Natural killer cell (primary cell): Measurements from ENCODE around the gene KCTD16. TPM values are rescaled to one million over a fixed set of nuclear protein-coding genes. Genes with fewer than 3 reads are reported as not detected.

Source experiments
- ATAC-seq, 3 donors: fragments of 150-1000 bp in 2 of 3; fragments of 200-7000 bp in 1 of 3; cut with Tn5 transposase; 1 replicate in 1 of 3; 2 replicates in 2 of 3; pipeline ENCODE4 v1.10.0; 2021; ENCODE audit warnings: mild to moderate bottlenecking in 2 of 3, moderate library complexity in 2 of 3
- DNase-seq, 2 donors: peaks; one replicate each; pipeline versions ENCODE4 v3.0.0 to v3.0.0-alpha.2; 2013 to 2021; ENCODE audit warnings: mixed read lengths in 1 of 2
- H3K27ac ChIP-seq: one replicate; pipeline ENCODE4 v1.5.1; 2013; ENCODE audit warnings: mild to moderate bottlenecking, low read length
- H3K27me3 ChIP-seq: one replicate; pipeline ENCODE4 v1.6.1; 2013; ENCODE audit warnings: low read length; ENCODE audit not compliant: control insufficient read depth, insufficient read depth
- H3K36me3 ChIP-seq: one replicate; pipeline ENCODE4 v1.6.1; 2013; ENCODE audit warnings: low read length; ENCODE audit not compliant: control insufficient read depth, insufficient read depth
- H3K4me1 ChIP-seq: one replicate; pipeline ENCODE4 v1.6.1; 2013; ENCODE audit warnings: low read length; ENCODE audit not compliant: control insufficient read depth, insufficient read depth
- H3K4me3 ChIP-seq: one replicate; pipeline ENCODE4 v1.5.1; 2013; ENCODE audit warnings: low read length
- H3K9me3 ChIP-seq: one replicate; pipeline ENCODE4 v1.6.1; 2013; ENCODE audit warnings: low read length; ENCODE audit not compliant: control insufficient read depth, insufficient read depth
- H3K27ac Mint-ChIP-seq, 2 donors: one replicate each; pipeline ENCODE4 v1.8.0; 2022; ENCODE audit warnings: mild to moderate bottlenecking in 2 of 2, mixed read lengths in 2 of 2, moderate library complexity in 1 of 2
- H3K27me3 Mint-ChIP-seq, 2 donors: one replicate each; pipeline ENCODE4 v1.8.0; 2022; ENCODE audit warnings: low read depth in 2 of 2, mixed read lengths in 2 of 2
- H3K36me3 Mint-ChIP-seq: one replicate; pipeline ENCODE4 v1.8.0; 2022; ENCODE audit warnings: mixed read lengths
- H3K4me1 Mint-ChIP-seq, 2 donors: one replicate each; pipeline ENCODE4 v1.8.0; 2022; ENCODE audit warnings: mixed read lengths in 2 of 2
- H3K4me3 Mint-ChIP-seq: one replicate; pipeline ENCODE4 v1.8.0; 2022; ENCODE audit warnings: mild to moderate bottlenecking, moderate library complexity, mixed read lengths
- H3K9me3 Mint-ChIP-seq, 2 donors: one replicate each; pipeline ENCODE4 v1.8.0; 2022; ENCODE audit warnings: mixed read lengths in 2 of 2
- WGBS: methylation state at CpG from one replicate; pipeline ENCODE4 v1.1.7; 2013; ENCODE audit warnings: missing lambda C conversion rate; ENCODE audit not compliant: insufficient coverage; 5-methylcytosine and 5-hydroxymethylcytosine counted together
- intact Hi-C: fragments of 100-400 bp; cut with micrococcal nuclease; formaldehyde crosslinking; loops from one replicate; pipeline ENCODE4 v1.14.2; 2022
- total RNA-seq, 4 donors: library from RNA; stranded (reverse); fragments of 120-200 nt in 1 of 4; gene quantifications; one replicate each; pipeline versions ENCODE4 v1.2.3 to v1.2.4, GENCODE V29; 2013 to 2022
- TF ChIP-seq, protein P1 (sequence below): fragments of 200-600 bp; IDR thresholded peaks from one replicate; pipeline ENCODE4 v1.8.0; 2022; ENCODE audit warnings: antibody characterized with exemption

Gene KCTD16
- total RNA-seq, 3 donors from 2014 or later (not counting 1 experiment from before 2014, with no cell fraction given), result 0.16 TPM; not detected in 2

DNA sequence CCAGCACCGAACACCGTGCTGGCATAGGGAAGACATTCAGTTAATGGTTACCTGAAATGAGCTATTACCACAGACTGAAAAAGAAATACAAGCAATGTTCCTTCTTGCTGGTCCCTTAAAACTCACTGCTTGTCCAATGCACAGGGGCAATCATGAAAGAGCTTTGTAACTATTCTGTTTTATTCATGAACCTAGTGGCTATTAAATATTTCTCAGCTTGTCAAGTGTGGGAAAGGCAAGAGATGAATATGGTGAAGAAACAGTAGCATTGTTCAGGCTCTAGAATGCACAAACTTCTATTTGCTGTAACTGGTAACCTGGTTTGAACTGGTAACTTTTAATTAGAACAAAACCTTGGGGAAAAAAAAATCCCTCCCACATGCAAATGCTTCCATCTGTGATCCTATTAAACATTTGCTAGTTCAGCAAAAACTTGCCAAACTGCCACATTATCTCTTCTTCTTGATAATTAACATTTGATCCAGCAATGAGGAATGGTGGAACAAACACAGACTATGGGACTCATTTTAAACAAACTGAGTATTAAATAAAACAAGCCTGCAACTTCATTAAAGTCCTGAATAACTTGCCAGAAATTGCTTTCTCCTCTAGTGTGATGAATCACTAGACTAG lies 36.4 kb upstream of the KCTD16 start:
- Mint-ChIP-seq H3K27me3 (peaks cover 28 to 50% of the 10 kb centered on the region in 2 donors), H3K4me1 (peaks cover 0 to 3% of the 10 kb centered on the region in 2 donors), H3K36me3 (no peaks in the 10 kb centered on the region), H3K9me3 (no peaks in the 10 kb centered on the region), H3K4me3 (no peak overlapping the region), H3K27ac (no peak overlapping the region)
- Histone ChIP-seq H3K9me3 (no peaks in the 10 kb centered on the region), H3K36me3 (no peaks in the 10 kb centered on the region), H3K27me3 (no peaks in the 10 kb centered on the region), H3K4me1 (no peaks in the 10 kb centered on the region), H3K27ac (no peak overlapping the region), H3K4me3 (no peak overlapping the region)
- TF ChIP-seq, protein P1, sequence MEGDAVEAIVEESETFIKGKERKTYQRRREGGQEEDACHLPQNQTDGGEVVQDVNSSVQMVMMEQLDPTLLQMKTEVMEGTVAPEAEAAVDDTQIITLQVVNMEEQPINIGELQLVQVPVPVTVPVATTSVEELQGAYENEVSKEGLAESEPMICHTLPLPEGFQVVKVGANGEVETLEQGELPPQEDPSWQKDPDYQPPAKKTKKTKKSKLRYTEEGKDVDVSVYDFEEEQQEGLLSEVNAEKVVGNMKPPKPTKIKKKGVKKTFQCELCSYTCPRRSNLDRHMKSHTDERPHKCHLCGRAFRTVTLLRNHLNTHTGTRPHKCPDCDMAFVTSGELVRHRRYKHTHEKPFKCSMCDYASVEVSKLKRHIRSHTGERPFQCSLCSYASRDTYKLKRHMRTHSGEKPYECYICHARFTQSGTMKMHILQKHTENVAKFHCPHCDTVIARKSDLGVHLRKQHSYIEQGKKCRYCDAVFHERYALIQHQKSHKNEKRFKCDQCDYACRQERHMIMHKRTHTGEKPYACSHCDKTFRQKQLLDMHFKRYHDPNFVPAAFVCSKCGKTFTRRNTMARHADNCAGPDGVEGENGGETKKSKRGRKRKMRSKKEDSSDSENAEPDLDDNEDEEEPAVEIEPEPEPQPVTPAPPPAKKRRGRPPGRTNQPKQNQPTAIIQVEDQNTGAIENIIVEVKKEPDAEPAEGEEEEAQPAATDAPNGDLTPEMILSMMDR, result no peak
- ATAC-seq (no peak), DNase-seq (no peak)
- intact Hi-C loops, result no loop called here
- WGBS, result 83% methylated on average over 2 of the region's 2 CpGs

DNA sequence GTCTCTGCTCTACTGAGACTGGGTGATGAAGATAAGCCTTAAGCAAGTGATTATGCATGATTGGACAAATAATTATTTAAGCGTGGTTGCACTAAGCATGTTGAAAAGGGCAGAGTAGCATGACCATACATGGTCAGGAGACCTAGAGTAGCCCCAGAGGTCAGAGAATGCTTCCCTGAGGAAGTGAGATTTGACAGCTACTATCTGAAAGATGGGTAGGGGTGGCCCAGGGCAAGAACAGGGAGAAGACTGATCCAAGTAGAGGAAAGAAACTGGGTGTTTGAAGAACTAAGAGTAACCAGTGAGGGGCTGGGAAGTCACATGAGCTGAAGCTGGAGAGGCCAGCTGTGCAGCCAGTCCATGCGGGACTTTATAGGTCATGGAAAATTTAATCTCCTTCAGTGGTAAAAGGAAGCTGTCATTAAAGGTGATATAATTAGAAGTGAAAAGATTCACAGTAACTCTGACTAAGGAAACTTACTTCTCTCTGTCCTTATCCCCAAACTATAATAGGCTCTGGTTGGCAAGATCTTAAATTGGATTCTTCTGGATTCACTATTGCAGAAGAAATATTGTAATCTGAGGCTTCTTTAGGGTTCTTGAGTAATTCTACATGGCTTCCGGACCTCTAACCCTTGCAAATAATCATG lies 35.4 kb upstream of the KCTD16 start:
- intact Hi-C loops, result no loop called here
- TF ChIP-seq, protein P1, result no peak

DNA sequence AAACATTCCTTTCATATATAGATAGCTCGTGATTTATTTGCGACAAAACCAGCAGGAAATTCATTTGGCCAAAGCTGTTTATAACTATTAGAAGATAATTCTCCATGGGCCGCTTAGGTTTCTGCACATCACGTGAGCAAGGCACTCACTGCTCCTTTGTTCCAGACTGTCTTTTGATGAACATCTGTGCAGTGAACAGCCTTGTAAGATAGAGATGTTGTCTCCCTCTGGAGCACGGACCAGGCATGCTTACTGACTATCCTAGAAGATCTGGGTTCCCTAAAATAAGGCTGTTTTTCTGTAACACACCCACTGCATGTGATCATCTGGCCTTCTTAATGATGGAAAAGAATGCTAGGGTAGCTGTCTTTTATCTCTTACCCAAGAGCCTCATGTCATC lies 31.1 kb upstream of the KCTD16 start:
- intact Hi-C loops, result no loop called here
- WGBS, result 99% methylated on average over 5 of the region's 5 CpGs
- no peak for ATAC-seq
- Mint-ChIP-seq H3K4me1 (peaks cover 0 to 3% of the 10 kb centered on the region in 2 donors), H3K9me3 (no peaks in the 10 kb centered on the region), H3K27me3 (peaks cover 29 to 71% of the 10 kb centered on the region in 2 donors), H3K27ac (no peak overlapping the region), H3K36me3 (no peaks in the 10 kb centered on the region), H3K4me3 (no peak overlapping the region)
- Histone ChIP-seq H3K9me3 (no peaks in the 10 kb centered on the region), H3K4me3 (no peak overlapping the region), H3K27me3 (no peaks in the 10 kb centered on the region), H3K27ac (no peak overlapping the region), H3K4me1 (no peaks in the 10 kb centered on the region), H3K36me3 (no peaks in the 10 kb centered on the region)
- TF ChIP-seq, protein P1, result no peak
- DNase-seq, result no peak

More for the DNA sequence above, 35.4 kb upstream of the KCTD16 start:
- DNase-seq (no peak), ATAC-seq (no peak)
- H3K9me3 Mint-ChIP-seq, result no peaks in the 10 kb centered on the region
- Histone ChIP-seq H3K4me3 (no peak overlapping the region), H3K27me3 (no peaks in the 10 kb centered on the region), H3K36me3 (no peaks in the 10 kb centered on the region), H3K4me1 (no peaks in the 10 kb centered on the region), H3K27ac (no peak overlapping the region), H3K9me3 (no peaks in the 10 kb centered on the region)
- peaks cover 24 to 52% of the 10 kb centered on the region in 2 donors for H3K27me3 Mint-ChIP-seq
- no peak overlapping the region for H3K27ac Mint-ChIP-seq
- H3K4me3 Mint-ChIP-seq, result no peak overlapping the region
- H3K36me3 Mint-ChIP-seq, result no peaks in the 10 kb centered on the region
- WGBS, result 96% methylated on average over 3 of the region's 3 CpGs
- peaks cover 0 to 3% of the 10 kb centered on the region in 2 donors for H3K4me1 Mint-ChIP-seq
